GM13976 (cell line): ENCODE data around the gene TTLL7.

Experiments
- DNase-seq: peaks from one replicate; pipeline ENCODE4 v3.0.0; 2012; ENCODE audit warnings: low spot score
- in situ Hi-C: fragments of 300-500 bp; cut with MboI; formaldehyde crosslinking; loops from one replicate; pipeline ENCODE4 v1.12.0; 2022; ENCODE audit warnings: low sequenced_read_pairs, mixed read lengths, inconsistent platforms; ENCODE audit not compliant: unreplicated experiment
- TF ChIP-seq, protein P1 (sequence below): IDR thresholded peaks from 2 replicates; pipeline ENCODE4 v1.5.1; 2012; ENCODE audit warnings: borderline replicate concordance, mild to moderate bottlenecking; ENCODE audit not compliant: insufficient read depth; ENCODE audit errors: extremely low read depth, missing control alignments, control extremely low read depth

Gene TTLL7

DNA sequence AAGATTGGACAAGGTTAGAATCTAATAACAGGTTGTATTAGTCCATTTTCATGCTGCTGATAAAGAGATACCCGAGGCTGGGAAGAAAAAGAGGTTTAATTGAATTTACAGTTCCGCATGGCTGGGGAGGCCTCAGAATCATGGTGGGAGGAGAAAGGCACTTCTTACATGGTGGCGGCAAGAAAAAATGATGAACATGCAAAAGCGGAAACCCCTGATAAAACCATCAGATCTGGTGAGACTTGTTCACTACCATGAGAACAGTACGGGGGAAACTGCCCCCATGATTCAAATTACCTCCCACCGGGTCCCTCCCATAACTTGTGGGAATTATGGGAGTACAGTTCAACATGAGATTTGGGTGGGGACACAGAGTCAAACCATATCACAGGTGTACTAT is 22.9 kb upstream of the TTLL7 start:
- in situ Hi-C loops = no loop called here
- DNase-seq = no peak
- TF ChIP-seq, protein P1, sequence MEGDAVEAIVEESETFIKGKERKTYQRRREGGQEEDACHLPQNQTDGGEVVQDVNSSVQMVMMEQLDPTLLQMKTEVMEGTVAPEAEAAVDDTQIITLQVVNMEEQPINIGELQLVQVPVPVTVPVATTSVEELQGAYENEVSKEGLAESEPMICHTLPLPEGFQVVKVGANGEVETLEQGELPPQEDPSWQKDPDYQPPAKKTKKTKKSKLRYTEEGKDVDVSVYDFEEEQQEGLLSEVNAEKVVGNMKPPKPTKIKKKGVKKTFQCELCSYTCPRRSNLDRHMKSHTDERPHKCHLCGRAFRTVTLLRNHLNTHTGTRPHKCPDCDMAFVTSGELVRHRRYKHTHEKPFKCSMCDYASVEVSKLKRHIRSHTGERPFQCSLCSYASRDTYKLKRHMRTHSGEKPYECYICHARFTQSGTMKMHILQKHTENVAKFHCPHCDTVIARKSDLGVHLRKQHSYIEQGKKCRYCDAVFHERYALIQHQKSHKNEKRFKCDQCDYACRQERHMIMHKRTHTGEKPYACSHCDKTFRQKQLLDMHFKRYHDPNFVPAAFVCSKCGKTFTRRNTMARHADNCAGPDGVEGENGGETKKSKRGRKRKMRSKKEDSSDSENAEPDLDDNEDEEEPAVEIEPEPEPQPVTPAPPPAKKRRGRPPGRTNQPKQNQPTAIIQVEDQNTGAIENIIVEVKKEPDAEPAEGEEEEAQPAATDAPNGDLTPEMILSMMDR = no peak

DNA sequence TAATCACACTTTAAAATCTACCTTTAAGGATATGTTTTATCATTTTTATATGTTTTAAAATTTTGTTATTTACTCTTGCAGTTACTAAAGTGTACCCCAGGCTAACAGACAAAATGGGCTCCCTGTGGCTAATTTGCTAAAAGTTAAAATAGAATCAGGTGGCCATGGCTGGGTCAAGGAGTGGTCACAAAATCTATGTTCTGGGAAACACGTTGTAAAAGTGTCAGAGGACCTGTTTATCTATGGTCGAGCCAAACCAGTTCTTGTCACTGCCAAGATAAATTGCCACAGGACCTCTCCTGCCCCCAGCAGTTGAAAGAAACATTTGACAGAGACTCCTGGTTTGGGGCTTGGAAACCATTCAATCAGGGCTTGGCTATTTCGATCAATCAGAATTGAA is 21.2 kb upstream of the TTLL7 start:
- no peak for DNase-seq
- in situ Hi-C loops = no loop called here
- TF ChIP-seq, protein P1 = no peak

- TF ChIP-seq, protein P1 = no peak
- DNase-seq = no peak
- in situ Hi-C loops = no loop called here
Observed at GRCh38 chr1:84019217-84019616, 20.3 kb upstream of the TTLL7 start.

DNA sequence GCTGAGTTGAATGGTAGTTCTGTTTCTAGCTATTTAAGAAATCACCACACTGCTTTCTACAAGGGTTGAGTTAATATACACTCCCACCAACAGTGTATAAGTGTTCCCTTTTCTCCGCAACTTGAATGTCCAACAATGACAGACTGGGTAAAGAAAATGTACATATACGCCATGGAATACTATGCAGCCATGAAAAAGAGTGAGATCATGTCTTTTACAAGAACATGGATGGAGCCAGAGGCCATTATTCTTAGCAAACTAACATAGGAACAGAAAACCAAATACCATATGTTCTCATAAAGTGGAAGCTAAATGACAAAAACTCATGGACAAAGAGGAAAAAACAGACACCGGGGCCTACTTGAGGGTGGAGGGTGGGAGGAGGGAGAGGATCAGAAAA is 14.8 kb upstream of the TTLL7 start:
- TF ChIP-seq, protein P1 = no peak
- DNase-seq = no peak
- in situ Hi-C loops = no loop called here

- no peak for DNase-seq
- TF ChIP-seq, protein P1 = no peak
- in situ Hi-C loops = no loop called here
Observed at GRCh38 chr1:84012018-84012417, 13.1 kb upstream of the TTLL7 start.

GRCh38 chr1:84010136-84010535 is 11.2 kb upstream of the TTLL7 start:
- no peak for DNase-seq
- in situ Hi-C loops = no loop called here

More at GRCh38 chr1:84010136-84010535, 11.2 kb upstream of the TTLL7 start:
- TF ChIP-seq, protein P1 = no peak
